K562 (cell line): ENCODE data around the gene PRR35. TPM values are rescaled to one million over a fixed set of nuclear protein-coding genes. Genes with fewer than 3 reads are reported as not detected.

Experiments
- DACH1 ChIP-seq: fragments of 450-650 bp; IDR thresholded peaks from 2 replicates; pipeline ENCODE4 v1.6.1; 2018; ENCODE audit not compliant: partially characterized antibody
- ELF1 ChIP-seq: fragments of 200-800 bp; sonication (Bioruptor generic); IDR thresholded peaks from 2 replicates; pipeline ENCODE4 v1.6.1; 2016; ENCODE audit warnings: missing genetic modification characterization, missing compliant biosample characterization
- GABPA ChIP-seq: fragments of 200-800 bp; sonication (Bioruptor generic); conservative IDR thresholded peaks from 2 replicates; pipeline ENCODE4 v1.6.1; 2016; ENCODE audit warnings: low read depth, missing genetic modification characterization, missing compliant biosample characterization
- GABPB1 ChIP-seq: sonication (generic); formaldehyde crosslinking; IDR thresholded peaks from 2 replicates; pipeline ENCODE4 v1.8.0; 2022; ENCODE audit warnings: mild to moderate bottlenecking, missing genetic modification reagents
- MECOM ChIP-seq: fragments of 250-450 bp; sonication (Bioruptor Pico); IDR thresholded peaks from 2 replicates; pipeline ENCODE4 v1.8.0; 2022; ENCODE audit warnings: inconsistent platforms
- NONO ChIP-seq, 2 experiments: fragments of 200-400 bp in 1 of 2; fragments of 450-650 bp in 1 of 2; formaldehyde crosslinking in 1 of 2; IDR thresholded peaks; 2 replicates each; pipeline ENCODE4 v1.6.1; 2017; ENCODE audit warnings: low read depth in 2 of 2, mild to moderate bottlenecking in 2 of 2, moderate library complexity in 2 of 2, low read length in 1 of 2
- PHF8 ChIP-seq: fragments of 200-600 bp; sonication (generic); IDR thresholded peaks from 2 replicates; pipeline ENCODE4 v1.6.1; 2012; ENCODE audit warnings: mixed run types, mild to moderate bottlenecking, inconsistent platforms, low read length, moderate library complexity, borderline replicate concordance
- PKNOX1 ChIP-seq: fragments of 450-650 bp; IDR thresholded peaks from 2 replicates; pipeline ENCODE4 v1.6.1; 2016
- RBBP5 ChIP-seq: fragments of 200-600 bp; sonication (generic); IDR thresholded peaks from 2 replicates; pipeline ENCODE4 v1.6.1; 2012; ENCODE audit warnings: borderline replicate concordance, mild to moderate bottlenecking, low read length, control low read depth, inconsistent platforms; ENCODE audit not compliant: insufficient read depth, poor library complexity, severe bottlenecking
- SAP30 ChIP-seq: fragments of 200-600 bp; sonication (generic); IDR thresholded peaks from 2 replicates; pipeline ENCODE4 v1.6.1; 2012; ENCODE audit warnings: borderline replicate concordance, low read depth, mild to moderate bottlenecking, moderate library complexity, low read length, control low read depth, inconsistent platforms; ENCODE audit not compliant: insufficient read depth, poor library complexity, severe bottlenecking
- TAF1 ChIP-seq: IDR thresholded peaks from 2 replicates; pipeline ENCODE4 v1.6.1; 2011; ENCODE audit warnings: mild to moderate bottlenecking, low read length, moderate library complexity; ENCODE audit not compliant: insufficient read depth, control insufficient read depth, severe bottlenecking; ENCODE audit errors: extremely low read depth
- TBP ChIP-seq: optimal IDR thresholded peaks from 2 replicates; pipeline ENCODE3; 2011; ENCODE audit warnings: low read depth, low read length, improper control_type of control experiment
- TGIF2 ChIP-seq: sonication (generic); formaldehyde crosslinking; IDR thresholded peaks from 2 replicates; pipeline ENCODE4 v1.8.1; 2022; ENCODE audit warnings: mild to moderate bottlenecking, missing genetic modification reagents, moderate library complexity
- VEZF1 ChIP-seq: fragments of 200-800 bp; sonication (Bioruptor generic); IDR thresholded peaks from 2 replicates; pipeline ENCODE4 v1.6.1; 2017; ENCODE audit warnings: missing genetic modification characterization, missing compliant biosample characterization
- WHSC1 ChIP-seq: IDR thresholded peaks from one replicate; pipeline ENCODE4 v1.6.1; 2012; ENCODE audit warnings: low read length, control low read depth, inconsistent platforms
- ZNF436 ChIP-seq: fragments of 250-450, 450-650 bp; sonication (Bioruptor Pico); formaldehyde crosslinking; IDR thresholded peaks from 2 replicates; pipeline ENCODE4 v1.7.0; 2020; ENCODE audit warnings: mild to moderate bottlenecking
- ZNF449 ChIP-seq: fragments of 250-450 bp; sonication (Bioruptor Pico); IDR thresholded peaks from 2 replicates; pipeline ENCODE4 v1.8.0; 2022; ENCODE audit warnings: moderate library complexity, mild to moderate bottlenecking, inconsistent platforms
- polyA plus RNA-seq, 8 experiments: library from polyadenylated mRNA; depleted of rRNA in 4 of 8; stranded (reverse) in 5 of 8; unstranded in 3 of 8; fragments of >200 nt; fragmentation: Nextera tagmentation in 2 of 8; fragmentation: Illumina TruSeq in 1 of 8; extraction: Ambion mirVana in 2 of 8; extraction: Trizol in 1 of 8; gene quantifications; 2 replicates each; pipeline versions ENCODE4 v1.2.1 to v1.2.3, GENCODE V29; 2011 to 2014; ENCODE audit warnings: inconsistent platforms in 1 of 8, missing spikeins in 1 of 8
- total RNA-seq, 7 experiments: library from RNA; depleted of rRNA in 6 of 7; stranded (reverse); fragments of >200 nt in 6 of 7; fragmentation: Illumina TruSeq in 2 of 7; extraction: Trizol in 2 of 7; gene quantifications; 2 replicates each; pipeline versions ENCODE4 v1.2.1 to v1.2.3, GENCODE V29; 2011 to 2021; ENCODE audit warnings: low replicate concordance in 1 of 7
- TF ChIP-seq, protein P1 (sequence below), 3 experiments: fragments of 200-800 bp in 1 of 3; fragments of 250-450 bp in 1 of 3; fragments of 450-650 bp in 1 of 3; sonication (Bioruptor Pico) in 1 of 3; sonication (Bioruptor generic) in 1 of 3; formaldehyde crosslinking in 1 of 3; IDR thresholded peaks; 2 replicates each; pipeline versions ENCODE4 v1.6.1 to v1.8.0; 2016 to 2022; ENCODE audit warnings: mild to moderate bottlenecking in 2 of 3, missing genetic modification characterization in 2 of 3, missing compliant biosample characterization in 1 of 3, moderate library complexity in 1 of 3

PRR35 gene
- total and polyA plus RNA-seq, 9 of the 15 experiments (the other 6 are each of a cell fraction or from before 2014, with no cell fraction given) = 0.17 to 0.45 (median 0.21) TPM; not detected in 5

DNA sequence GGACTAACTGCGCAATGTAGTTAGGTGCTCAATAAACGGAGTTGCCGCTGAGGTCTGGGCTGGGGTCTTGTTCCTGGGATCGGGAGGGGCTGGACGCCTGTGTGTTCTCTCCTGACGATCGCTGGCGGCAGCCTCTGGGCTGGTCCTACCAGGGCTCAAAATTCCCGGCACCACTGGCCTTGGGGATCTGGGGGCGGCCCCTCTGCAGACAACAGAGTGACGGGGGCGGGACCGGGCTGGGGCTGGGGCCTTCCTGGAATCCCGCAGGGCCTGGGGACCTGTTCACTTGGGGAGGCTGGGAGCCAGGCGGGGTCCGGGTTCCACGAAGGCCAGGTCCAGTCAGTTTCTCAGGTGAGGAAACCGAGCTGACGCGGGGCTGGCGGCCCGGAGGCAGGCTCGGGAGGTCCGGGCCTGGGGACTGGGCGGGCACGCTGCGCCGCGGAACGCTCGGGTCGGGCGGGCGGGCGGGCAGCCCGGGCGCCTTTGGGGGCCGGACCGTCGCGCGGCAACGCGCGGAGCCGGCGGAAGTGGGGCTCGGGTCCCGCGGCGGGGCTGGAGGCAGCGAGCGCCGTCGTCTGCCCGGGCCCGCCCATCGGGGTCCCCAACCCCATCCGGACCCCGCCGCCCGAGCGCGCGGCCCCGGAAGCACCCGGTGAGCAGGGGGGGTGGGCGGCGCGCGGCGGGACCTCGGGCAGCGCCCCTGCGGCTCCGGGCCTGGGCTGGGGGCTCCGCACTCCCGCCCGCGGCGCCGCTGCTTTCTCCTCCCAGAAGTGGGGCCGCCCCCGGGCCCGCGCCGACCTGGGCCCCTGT lies 9.5 kb downstream of the PRR35 start, which contains the start of gene PIGQ (continued):
- TF ChIP-seq TGIF2 (CRISPR knock-in tag) (no peak), NONO (IDR thresholded peaks at IDR 0.05; ENCODE audit: low read depth in 2 of 2, low read length in 1 of 2) (peak in 1 of 2 experiments; percentile 83; a peak in 2 of 4 replicates), PKNOX1 (0 out of 2 replicates have a peak, but pooled peaks have one; percentile 32), MECOM (CRISPR knock-in tag) (no peak), TBP (peak; percentile 34), WHSC1 (no peak), TAF1 (peak; percentile 38), DACH1 (no peak), ZNF436 (CRISPR knock-in tag) (no peak), ZNF449 (CRISPR knock-in tag) (no peak), ELF1 (tag) (peak; percentile 42; the same call in 1 of the 2 replicates), GABPA (tag) (peak; percentile 96), RBBP5 (peak; percentile 79), VEZF1 (CRISPR knock-in tag) (peak; percentile 67; the same call in 1 of the 2 replicates), SAP30 (peak; percentile 55), GABPB1 (CRISPR knock-in tag) (peak; percentile 66), PHF8 (peak; percentile 52; the same call in 1 of the 2 replicates)
- TF ChIP-seq, protein P1, sequence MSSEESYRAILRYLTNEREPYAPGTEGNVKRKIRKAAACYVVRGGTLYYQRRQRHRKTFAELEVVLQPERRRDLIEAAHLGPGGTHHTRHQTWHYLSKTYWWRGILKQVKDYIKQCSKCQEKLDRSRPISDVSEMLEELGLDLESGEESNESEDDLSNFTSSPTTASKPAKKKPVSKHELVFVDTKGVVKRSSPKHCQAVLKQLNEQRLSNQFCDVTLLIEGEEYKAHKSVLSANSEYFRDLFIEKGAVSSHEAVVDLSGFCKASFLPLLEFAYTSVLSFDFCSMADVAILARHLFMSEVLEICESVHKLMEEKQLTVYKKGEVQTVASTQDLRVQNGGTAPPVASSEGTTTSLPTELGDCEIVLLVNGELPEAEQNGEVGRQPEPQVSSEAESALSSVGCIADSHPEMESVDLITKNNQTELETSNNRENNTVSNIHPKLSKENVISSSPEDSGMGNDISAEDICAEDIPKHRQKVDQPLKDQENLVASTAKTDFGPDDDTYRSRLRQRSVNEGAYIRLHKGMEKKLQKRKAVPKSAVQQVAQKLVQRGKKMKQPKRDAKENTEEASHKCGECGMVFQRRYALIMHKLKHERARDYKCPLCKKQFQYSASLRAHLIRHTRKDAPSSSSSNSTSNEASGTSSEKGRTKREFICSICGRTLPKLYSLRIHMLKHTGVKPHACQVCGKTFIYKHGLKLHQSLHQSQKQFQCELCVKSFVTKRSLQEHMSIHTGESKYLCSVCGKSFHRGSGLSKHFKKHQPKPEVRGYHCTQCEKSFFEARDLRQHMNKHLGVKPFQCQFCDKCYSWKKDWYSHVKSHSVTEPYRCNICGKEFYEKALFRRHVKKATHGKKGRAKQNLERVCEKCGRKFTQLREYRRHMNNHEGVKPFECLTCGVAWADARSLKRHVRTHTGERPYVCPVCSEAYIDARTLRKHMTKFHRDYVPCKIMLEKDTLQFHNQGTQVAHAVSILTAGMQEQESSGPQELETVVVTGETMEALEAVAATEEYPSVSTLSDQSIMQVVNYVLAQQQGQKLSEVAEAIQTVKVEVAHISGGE (CRISPR knock-in tag; IDR thresholded peaks at IDR 0.05) = peak; percentile 87 to 99 (median 90); a peak in 5 of 6 replicates
